Posterior vena cava (tissue), 2 donors: Measurements from ENCODE around the gene HLTF. TPM values are rescaled to one million over a fixed set of nuclear protein-coding genes. Genes with fewer than 3 reads are reported as not detected.
"Not testable (repeated sequence)": the region's sequence is repeated elsewhere in the genome, so short reads cannot be mapped to it uniquely, and the experiment has no call there.

ENCODE experiments used
- DNase-seq: peaks from one replicate; pipeline ENCODE4 v3.0.0-alpha.2; 2020; ENCODE audit warnings: low spot score
- intact Hi-C, 2 donors: fragments of 100-400 bp; cut with DNase I; formaldehyde crosslinking; loops; one replicate each; pipeline versions ENCODE4 v1.14.1 to v1.14.2; 2022 to 2023
- long read RNA-seq, 2 donors: library from polyadenylated mRNA; unstranded; transcript quantifications; one replicate each; pipeline ENCODE4 v2.0.0, GENCODE V29; 2020 to 2021
- total RNA-seq, 2 donors: library from RNA; stranded (reverse); fragmentation: NEBNext Ultra II Directional; extraction: Animal tissue kit (Norgen Biotek cat#: 25700); gene quantifications; one replicate each; pipeline ENCODE4 v1.2.1, GENCODE V29; 2021
- donor health status: DM: yes; HTN: yes; CAD: no.
- donor health status: DM: yes; HTN: yes; CAD: no.

HLTF gene, protein sequence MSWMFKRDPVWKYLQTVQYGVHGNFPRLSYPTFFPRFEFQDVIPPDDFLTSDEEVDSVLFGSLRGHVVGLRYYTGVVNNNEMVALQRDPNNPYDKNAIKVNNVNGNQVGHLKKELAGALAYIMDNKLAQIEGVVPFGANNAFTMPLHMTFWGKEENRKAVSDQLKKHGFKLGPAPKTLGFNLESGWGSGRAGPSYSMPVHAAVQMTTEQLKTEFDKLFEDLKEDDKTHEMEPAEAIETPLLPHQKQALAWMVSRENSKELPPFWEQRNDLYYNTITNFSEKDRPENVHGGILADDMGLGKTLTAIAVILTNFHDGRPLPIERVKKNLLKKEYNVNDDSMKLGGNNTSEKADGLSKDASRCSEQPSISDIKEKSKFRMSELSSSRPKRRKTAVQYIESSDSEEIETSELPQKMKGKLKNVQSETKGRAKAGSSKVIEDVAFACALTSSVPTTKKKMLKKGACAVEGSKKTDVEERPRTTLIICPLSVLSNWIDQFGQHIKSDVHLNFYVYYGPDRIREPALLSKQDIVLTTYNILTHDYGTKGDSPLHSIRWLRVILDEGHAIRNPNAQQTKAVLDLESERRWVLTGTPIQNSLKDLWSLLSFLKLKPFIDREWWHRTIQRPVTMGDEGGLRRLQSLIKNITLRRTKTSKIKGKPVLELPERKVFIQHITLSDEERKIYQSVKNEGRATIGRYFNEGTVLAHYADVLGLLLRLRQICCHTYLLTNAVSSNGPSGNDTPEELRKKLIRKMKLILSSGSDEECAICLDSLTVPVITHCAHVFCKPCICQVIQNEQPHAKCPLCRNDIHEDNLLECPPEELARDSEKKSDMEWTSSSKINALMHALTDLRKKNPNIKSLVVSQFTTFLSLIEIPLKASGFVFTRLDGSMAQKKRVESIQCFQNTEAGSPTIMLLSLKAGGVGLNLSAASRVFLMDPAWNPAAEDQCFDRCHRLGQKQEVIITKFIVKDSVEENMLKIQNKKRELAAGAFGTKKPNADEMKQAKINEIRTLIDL
- 10 to 100 TPM; 20.8 to 25.8 TPM for total RNA-seq
- long read RNA-seq, donor 1, partial matches to known transcripts, result 4 of 4 reads
- long read RNA-seq, donor 1, other reads (novel, unspliced or antisense), result 0 of 4 reads
- long read RNA-seq, donor 2, partial matches to known transcripts, result 11 of 14 reads
- long read RNA-seq, donor 2, other reads (novel, unspliced or antisense), result 3 of 14 reads

DNA sequence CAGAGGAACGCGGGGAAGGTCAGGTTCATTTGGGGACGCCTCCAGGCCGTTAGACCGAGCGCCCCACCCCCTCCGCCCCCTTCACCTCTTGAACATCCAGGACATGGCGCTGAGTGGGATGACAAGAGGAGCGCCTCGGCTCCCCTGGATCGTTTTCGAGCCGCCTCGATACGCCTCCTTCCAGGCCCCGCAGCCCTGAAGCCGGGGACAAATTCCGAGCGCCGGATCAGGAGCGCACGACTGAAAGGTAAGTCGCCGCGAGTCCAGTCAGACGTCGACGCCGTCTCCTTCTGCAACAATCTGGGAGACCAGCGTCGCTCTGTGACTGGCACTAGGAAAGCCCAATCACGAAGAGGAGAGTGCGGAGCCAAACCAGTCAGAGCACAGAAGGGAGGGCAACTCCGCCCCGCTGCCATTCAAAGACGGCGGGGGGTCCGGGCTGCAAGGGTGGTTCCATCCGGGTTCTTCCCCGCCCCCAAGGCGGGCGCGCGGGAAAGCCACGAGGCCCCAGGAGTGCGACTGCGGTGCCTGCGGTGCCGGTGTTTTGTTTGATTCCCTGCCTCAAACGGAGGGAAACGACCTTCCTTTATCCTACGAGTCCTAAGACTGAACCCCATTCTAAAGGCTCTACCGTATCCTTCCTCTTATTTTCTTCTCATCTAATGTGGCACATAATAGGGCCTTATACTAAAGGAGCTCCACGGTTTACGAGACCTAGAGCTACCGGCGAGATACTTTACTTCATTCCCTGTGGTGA is at the start of gene HLTF:
Gene HLTF, minus strand, starts transcription at position 302 of the 757 bp plus-strand sequence. Its CDS starts 197 bp downstream, at position 105.
- DNase-seq, result peak; percentile 97
- intact Hi-C loops, result no loop called here

DNA sequence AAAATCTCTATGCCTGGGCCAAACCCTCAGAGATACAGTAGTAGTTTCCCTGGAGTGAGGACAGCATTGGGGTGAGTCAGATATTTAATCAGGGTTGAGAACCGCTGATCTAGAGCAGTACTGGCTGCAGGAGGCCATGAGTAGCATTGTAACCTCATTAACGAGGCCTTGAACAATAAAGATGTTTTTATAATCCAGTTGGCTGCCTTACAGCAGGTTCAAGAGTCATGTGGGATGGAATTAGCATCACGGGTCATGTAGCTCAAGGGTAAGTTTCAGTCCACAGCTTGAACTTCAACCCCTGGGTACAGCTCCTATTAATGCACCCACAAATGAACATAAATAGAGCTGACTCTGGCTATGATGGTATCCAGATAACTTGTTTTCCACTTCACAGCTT is 48.2 kb upstream of the HLTF start:
- no peak for DNase-seq
- intact Hi-C loops, result no loop called here

DNA sequence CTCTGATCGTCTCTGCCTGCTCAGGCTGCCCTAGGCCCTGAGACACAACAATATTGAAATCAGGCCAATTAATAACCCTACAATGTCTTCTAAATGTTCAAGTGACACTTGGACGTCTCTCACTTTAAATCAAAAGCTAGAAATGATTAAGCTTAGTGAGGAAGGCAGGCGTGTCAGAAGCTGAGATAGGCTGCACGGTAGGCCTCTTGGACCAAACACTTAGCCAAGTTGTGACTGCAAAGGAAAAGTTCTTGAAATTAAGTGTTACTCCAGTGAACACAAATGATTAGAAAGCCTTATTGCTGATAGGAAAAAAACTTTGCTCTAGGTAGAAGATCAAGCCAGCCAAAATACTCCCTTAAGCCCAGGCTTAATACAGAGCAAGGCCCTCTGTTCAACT is 45.3 kb upstream of the HLTF start:
- no peak for DNase-seq
- intact Hi-C loops, result no loop called here

DNA sequence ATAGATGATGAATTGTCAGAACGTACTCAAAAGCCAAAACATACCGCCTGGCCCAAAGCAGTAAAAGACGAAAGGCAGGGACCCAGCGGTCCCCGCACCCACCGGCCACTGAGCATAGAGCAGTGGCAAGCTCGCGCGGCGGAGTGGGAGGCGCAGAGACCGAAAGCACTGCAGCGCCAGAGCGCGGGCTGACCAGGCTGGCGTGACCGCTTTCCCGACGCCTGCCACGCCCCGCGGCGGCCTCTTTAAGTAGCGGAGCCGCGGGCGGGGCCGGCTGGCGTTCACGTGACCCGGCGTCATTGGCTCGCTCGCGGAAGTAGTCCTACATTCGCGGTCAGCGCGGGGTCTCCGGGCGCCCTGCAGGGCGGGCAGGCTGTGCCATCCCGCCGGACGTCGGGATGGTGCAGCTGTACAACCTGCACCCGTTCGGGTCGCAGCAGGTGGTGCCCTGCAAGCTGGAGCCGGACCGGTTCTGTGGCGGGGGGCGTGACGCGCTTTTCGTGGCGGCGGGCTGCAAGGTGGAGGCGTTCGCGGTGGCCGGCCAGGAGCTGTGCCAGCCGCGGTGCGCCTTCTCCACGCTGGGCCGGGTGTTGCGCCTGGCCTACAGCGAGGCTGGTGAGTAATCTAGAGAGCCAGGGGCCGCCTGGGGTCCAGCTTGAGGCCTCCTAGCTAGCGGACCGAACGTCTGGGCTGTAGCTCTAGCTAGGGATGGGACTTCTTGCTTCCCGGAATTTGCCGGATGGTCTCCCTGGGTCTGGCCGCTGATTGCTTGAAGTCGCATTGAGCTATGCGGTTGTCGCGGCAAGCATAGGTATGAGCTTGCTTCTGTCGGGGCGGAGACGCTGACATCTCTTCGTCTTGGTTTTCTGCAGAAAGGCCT is 43.2 kb upstream of the HLTF start, which contains the start of gene HPS3:
Gene HPS3, plus strand, starts transcription at position 313 of the 880 bp plus-strand sequence. Its CDS starts 86 bp downstream, at position 399.
- intact Hi-C loops, result loop anchor here (10.0 kb wide), 2 partner anchors 145 to 175 kb away; no protein-coding TSS in a partner anchor
- DNase-seq, result peak; percentile 98

DNA sequence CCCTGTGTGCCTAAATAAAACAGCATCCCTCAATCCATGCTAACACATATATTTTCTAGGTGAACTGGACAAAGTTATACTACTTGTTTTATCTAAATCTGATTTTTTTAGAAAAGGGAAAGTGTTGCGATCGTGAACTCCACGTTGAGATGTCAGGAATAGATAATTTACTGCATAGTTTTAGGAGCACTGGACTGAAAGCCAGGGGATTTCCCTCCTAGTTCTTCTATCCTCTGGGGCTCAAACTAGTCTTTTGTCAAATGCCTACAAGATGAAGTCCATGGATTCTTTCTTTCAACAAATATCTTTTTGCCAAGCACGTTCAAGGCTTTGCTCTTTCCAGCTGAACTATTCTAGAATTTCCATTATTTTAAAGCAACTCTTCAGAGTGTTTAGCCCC is 42.5 kb upstream of the HLTF start:
- DNase-seq, result no peak
- intact Hi-C loops, result loop anchor here (10.0 kb wide), 2 partner anchors 146 to 174 kb away; no protein-coding TSS in a partner anchor

DNA sequence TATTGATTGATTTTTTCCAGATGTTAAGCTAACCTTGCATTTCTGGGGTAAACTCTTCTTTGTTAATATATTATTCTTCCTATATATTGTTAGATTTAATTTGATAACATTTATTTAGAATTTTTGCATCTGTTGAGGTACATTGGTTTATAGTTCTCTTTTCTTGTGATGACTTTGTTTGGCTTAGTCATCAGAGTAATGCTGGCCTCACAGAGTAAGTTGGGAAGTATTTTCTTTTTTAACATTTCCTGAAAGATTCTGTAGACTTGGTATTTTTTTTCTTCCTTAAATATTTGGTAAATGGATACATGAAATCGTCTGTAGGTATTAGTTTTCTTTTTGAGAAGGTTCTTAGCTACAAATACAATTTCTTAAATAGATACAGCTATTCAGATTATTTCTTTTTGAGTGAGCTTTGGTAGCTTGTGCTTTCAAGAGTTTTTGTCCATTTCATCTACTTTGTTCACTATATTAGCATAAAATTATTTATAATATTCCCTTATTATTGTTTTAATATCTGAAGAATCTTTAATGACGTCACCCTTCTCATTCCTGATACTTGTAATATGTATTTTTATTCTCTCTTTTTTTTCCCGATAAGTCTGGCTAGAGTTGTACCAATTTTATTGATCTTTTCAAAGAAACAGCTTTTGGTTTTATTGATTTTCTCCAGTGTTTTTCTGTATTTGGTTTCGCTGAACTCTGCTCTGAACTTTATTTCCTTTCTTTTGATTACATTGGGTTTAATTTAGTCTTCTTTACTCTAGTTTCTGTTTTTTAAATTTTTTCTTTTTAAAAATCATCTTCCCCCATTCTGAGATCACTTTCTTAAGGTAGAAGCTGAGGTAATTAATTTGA is 36.6 kb upstream of the HLTF start:
- intact Hi-C loops, result loop anchor here (10.0 kb wide), 2 partner anchors 152 to 168 kb away; no protein-coding TSS in a partner anchor
- DNase-seq, result no peak

DNA sequence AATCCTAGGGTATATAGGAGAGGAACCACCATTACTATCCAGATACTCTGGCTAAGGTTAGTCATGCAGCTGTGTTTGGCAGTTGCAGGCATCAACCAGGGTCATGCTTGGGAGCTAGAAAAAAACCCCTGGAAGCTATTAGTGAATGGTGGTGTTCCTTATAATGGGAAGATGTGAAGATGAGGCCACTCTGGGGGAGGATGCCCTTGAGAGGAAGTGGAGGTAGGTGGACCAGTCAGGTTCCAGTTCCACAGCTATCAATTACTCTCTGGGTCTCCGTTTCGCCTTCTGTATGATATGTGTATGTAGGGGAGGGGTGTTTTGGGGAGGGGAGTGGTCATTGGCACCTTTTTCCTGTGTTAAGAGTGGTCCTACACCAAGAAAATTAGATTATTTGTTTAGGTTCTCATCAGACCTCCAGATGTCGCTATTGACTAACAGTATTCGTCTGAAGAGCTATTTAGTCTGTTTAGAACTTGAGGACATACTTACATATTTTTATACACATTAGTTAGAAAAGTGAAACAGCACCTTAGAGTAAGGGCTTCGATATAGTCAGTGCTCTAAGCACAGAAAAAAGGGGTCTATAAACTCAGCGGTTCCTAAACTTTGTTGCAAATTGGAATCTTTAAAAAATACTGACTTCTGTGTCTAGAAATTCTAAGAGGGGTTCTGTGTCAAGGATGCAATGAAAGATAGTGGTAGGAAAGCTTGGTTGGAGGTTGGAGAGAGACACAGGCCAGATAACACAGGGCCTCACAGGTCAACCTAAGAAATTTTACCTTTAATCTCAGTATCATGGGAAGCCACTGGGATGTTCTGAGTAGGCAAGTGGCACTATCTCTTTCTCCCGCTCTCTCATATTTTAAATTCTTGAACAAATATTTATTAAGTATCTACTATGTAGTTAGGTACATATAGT is 34.0 kb upstream of the HLTF start:
- DNase-seq, result no peak
- intact Hi-C loops, result loop anchor here (10.0 kb wide), 2 partner anchors 154 to 166 kb away; no protein-coding TSS in a partner anchor

DNA sequence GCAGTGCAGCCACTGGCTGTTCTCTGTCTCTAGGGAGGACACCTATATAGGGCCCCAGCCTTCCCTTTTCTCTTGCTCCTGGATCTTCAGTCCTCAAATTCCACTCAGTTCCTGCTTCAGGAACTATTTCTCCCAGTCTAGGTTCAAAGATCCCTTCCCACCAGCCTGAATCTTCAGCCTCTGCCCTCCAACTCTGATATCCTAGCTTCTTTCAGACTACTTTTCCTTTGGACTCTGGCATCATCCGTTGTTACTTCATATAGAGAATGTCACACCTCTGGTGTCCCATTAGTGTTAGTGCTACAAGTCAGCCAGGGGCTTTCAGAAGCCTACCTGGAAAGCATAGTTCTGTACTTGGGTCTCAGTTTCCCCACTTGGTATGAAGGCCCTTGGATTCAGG is 33.1 kb upstream of the HLTF start:
- intact Hi-C loops, result loop anchor here in 1 of 2 donors (5.0 to 10.0 kb wide), 2 partner anchors 153 to 375 kb away; no protein-coding TSS in a partner anchor
- no peak for DNase-seq

DNA sequence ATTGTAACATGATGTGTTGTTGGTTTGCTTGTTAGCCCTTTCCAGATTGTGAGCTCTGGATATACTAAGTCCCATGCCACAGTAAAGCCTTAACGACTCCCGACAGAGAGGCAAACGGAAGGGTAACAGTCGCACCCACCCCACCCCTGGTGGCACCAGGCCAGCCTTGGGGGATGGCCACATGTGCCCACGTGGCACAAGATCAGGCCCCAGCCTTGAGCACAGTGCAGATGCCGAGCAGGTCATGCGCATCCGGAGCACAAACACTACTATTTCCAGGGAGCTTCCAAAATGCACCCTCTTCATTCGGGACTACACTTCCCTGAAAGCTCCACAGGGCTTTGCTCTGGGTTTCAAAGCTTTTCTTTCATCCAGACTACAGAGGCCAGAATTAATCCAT is 32.4 kb upstream of the HLTF start:
- DNase-seq, result no peak
- intact Hi-C loops, result loop anchor here in 1 of 2 donors (5.0 to 10.0 kb wide), 2 partner anchors 154 to 376 kb away; no protein-coding TSS in a partner anchor

DNA sequence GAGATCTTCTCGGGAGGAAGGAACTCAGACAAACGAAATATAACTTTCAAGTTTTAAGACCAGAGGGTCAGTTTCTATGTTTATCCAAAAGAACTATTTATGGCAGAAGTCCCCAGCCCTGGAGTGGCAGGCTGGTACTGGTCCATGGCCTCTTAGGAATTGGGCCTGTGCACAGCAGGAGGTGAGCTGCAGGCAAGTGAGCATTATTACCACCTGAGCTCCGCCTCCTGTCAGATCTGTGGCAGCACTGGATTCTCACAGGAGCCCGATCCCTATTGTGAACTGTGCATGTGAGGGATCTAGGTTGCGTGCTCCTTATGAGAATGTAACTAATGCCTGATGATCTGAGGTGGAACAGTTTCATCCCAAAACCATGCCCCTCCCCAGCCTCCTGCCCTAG is 28.8 kb upstream of the HLTF start:
- DNase-seq, result no peak
- intact Hi-C loops, result loop anchor here in 1 of 2 donors (5.0 to 10.0 kb wide), 2 partner anchors 157 to 380 kb away; no protein-coding TSS in a partner anchor

DNA sequence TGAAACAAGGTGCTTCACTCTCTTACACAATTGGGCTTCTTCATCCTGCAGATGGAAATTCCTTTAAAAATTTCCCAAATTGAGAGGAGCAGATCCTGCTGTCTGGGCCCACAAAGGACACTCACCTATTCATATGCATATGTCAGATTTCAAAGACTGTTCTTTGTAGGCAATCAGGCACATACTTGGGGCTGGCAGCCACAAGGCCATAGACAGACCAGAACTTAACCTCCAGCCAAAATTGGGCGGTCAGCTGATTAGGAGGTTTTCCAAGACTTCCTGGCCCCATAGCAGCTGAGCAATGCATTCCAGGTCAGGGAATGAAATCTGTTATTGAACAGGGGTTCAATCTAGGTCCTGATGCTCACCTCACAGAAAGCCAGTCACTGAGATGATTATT is 28.1 kb upstream of the HLTF start:
- intact Hi-C loops, result loop anchor here in 1 of 2 donors (10.0 kb wide), 1 partner anchor 380 kb away; no protein-coding TSS in a partner anchor
- DNase-seq, result no peak

DNA sequence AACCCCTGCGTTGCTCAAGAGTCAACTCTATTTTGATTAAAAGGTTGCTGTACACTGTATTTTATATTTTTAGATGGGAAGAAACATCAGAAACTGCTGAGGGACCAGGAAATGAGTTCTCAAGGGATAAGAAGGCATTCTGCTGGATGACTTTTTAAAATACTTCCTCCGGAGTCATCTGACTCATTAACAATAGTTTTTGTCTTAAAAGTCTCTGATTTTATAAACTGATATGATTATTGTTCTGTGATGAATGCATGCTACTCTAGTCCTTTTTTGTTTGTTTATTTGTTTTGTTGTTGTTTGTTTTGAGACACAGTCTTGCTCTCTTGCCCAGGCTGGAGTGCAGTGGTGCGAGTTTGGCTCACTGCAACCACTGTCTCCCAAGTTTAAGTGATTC is 18.2 kb upstream of the HLTF start:
- no peak for DNase-seq
- intact Hi-C loops, result no loop called here

DNA sequence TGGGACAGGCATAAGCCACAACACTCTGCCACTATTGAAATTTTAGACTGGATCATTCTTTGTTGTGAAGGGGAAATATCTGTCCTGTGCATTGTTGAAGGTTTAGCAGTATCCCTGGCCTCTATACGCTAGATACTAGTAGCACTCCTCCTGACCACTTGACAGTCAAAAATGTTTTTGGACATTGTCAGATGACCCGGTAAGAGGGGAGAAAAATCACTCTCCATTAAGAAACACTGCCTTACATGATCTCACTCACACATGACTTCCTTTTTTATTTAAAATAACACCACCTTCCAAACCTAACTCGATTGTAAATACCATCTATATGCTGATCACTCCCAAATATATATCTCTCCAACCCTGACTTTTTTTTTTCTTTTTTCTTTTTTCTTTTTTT is 15.3 kb upstream of the HLTF start:
- intact Hi-C loops, result no loop called here
- DNase-seq, result no peak

DNA sequence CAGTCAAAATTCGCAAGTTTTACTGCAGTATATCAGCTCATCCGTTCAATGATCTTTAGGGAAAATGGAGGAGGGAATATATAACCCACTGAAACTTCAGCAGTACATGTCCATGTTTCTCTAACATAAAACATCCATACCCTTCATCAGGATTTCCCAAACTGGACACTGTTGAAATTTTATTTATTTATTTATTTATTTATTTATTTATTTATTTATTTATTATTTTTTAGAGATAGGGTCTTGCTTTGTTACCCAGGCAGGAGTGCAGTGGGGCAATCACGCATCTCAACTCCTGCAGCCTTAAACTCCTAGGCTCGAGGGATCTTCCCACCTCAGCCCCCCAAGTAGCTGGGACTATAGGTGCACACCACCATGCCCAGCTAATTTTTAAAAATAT is 14.8 kb upstream of the HLTF start:
- intact Hi-C loops, result no loop called here
- no peak for DNase-seq

DNA sequence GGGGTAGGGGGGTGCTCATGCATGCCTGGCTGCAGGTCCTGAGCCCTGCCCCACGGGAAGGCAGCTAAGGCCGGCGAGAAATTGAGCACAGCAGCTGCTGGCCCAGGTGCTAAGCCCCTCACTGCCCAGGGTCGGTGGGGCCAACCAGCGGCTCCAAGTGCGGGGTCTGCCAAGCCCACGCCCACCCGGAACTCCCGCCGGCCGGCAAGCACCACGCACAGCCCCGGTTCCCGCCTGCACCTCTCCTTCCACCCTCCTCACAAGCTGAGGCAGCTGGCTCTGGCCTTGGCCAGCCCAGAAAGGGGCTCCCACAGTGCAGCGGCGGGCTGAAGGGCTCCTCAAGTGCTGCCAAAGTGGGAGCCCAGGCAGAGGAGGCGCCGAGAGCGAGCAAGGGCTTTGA is 11.7 kb upstream of the HLTF start:
- intact Hi-C loops, DNase-seq: not testable (repeated sequence)
